GM19025 (cell line): ENCODE measurements around the gene NAA25.
"Not testable (repeated sequence)": the region's sequence is repeated elsewhere in the genome, so short reads cannot be mapped to it uniquely, and the experiment has no call there.

Source experiments
- ATAC-seq: cut with Tn5 transposase; IDR thresholded peaks from one replicate; pipeline ENCODE4 v1.9.1; 2021; ENCODE audit warnings: mild to moderate bottlenecking, low read depth, moderate library complexity; ENCODE audit not compliant: unreplicated experiment

NAA25 gene

DNA sequence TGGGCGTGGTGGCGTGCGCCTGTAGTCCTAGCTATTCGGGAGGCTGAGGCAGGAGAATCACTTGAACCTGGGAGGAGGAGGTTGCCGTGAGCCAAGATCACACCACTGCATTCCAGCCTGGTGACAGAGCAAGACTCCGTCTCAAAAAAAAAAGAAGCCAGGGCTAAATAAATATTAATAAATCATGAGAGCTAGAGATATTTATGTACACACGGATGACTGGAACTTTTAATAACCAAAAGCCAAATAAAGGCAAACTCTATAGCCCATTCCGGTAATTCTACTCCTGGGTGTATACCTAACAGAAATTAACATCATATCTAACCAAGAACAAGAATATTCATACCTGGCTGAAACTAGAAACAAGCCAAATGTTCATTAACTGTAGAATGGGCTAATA is 9.1 kb upstream of the NAA25 start:
- ATAC-seq: no peak

DNA sequence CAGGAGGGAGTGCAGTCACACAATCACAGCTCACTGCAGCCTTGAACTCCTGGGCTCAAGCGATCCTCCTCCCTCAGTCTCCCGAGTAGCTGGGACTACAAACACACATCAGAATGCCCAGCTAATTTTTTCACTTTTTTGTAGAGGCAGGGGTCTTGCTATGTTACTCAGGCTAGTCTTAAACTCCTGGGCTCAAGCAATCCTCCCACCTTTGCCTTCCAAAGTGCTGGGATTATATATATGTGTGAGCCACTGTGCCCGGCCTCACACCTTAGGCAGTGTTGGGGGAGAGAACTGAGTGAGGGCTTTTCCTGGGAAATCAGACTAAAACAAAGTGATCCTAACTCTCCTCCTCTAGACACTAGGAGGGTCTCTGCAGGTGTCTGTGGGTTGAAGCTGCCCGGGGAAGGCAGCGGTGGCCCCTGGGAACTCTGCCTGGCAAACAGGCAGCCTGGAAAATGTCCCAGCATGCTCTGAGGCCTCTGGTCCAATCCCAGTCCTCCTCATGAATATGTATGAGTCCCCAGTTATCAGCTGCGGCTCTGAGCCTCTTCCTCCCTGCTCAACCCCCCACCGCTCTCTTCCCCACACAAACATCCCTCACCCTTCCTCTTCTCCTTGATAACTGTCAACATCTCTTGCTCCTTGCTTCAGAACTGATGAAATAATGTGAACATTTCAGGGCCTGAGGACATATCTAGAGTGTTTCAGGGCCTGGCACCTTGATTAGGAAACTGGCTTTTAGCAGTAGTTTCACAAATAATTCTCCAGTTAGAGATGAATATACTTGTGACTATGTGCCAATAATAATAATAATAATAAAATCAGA is 7.9 kb upstream of the NAA25 start:
- ATAC-seq: no peak

DNA sequence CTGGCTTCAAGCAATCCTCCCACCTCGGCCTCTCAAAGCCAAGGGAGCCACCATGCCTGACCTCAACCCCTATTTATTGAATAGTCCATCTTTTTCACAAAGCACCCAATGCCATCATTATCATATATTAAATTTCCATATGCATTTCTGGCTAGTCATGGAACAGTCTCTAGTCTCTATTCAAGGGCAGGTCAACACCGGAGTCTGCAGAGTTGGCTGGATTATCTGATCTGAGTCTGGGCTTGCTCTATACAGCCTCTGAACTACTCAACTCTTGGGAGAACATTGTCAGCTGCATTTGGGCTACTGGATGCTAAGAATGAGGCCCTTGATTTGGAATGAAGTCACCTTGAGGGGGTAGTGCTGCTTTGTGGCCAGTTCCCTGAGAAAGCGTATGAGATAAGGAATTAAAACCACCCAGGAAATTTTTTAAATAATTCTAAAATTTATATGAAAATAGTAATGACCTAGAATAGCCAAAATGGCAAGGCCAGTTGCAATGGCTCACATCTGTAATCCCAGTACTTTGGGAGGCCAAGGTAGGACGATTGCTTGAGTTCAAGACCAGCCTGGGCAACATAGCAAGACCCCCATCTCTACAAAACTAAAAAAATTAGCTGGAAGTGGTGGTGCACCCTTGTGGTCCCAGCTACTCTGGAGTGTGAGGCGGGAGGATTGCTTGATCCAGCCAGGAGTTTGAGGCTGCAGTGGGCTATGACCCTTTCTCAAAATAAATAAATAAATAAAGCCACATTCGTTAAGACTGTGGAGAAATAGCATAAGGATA is 6.9 kb upstream of the NAA25 start:
- no peak for ATAC-seq

DNA sequence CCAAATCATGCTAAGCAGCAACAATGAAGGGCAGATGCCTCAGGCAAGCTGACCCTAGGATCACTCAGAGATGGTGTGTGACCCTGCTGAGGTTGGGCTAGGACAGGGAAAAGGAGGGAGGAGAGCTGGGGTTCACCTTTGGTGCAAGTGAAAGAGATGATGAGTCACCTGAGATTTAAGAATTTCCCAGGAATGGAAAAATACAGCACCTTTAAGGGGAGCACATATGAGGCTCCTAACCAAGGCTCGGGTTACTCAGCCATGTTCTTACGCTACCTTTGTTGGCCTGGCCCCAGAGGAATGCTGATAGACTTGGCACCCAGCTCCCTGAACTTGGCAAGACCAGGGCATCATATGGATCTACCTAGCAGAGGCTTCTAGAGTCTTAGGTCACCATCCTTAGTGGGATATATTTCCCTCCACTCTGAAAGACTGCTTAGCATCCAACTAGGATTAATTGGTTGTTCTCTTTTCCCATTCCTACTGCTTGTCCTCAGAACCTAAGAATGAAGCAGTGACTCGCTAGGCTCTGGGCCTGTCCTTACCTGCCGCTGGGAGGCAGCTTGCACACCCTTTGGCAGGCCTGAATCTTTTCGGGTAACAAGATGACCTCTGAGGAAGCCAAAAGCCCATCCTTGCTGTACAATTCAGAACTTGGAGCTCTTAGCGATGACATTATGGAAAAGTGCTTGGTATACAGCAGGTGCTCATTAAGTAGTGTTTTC is 4.0 kb upstream of the NAA25 start:
- no peak for ATAC-seq

DNA sequence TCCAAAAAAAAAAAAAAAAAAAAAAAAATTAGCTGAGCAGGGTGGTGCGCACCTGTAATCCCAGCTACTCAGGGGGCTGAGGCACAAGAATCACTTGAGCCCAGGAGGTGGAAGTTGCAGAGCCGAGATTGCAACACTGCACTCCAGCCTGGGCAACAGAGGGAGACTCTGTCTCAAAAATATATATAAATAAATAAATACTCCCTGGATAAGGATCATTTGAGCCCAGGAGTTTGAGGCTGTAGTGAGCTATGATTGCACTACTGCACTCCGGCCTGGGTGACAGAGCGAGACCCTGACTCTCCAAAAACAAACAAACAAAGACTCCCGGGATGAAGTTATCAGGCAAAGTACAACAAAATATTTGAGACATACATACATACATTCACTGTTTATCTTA is 3.3 kb upstream of the NAA25 start:
- no peak for ATAC-seq

DNA sequence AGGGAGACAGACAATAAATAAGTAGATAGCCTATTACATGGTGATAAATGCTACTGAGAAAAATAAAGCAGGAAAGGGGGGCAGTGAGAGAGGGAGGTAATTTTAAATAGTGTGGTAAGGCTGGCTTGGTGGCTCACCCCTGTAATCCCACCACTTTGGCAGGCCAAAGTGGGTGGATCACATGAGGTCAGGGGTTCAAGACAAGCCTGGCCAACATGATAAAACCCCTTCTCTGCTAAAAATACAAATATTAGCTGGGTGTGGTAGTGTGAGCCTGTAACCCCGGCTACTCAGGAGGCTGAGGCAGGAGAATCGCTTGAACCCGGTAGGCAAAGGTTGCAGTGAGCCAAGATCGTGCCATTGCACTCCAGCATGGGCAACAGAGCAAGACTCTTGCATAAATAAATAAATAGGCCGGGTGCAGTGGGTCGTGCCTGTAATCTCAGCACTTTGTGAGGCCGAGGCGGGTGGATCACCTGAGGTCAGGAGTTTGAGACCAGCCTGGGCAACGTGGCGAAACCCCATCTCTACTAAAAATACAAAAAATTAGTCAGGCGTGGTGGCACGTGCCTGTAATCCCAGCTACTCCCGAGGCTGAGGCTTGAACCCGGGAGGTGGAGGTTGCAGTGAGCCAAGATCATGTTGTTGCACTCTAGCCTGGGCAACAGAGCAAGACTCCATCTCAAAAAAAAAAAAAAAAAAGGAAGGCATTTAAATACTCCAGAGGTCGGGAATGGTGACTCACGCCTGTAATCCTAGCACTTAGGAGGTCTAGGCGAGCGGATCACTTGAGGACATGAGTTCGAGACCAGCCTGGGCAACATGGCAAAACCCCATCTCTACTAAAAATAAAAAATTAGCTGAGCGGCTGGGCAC is 2.4 kb upstream of the NAA25 start:
- not testable (repeated sequence) for ATAC-seq

DNA sequence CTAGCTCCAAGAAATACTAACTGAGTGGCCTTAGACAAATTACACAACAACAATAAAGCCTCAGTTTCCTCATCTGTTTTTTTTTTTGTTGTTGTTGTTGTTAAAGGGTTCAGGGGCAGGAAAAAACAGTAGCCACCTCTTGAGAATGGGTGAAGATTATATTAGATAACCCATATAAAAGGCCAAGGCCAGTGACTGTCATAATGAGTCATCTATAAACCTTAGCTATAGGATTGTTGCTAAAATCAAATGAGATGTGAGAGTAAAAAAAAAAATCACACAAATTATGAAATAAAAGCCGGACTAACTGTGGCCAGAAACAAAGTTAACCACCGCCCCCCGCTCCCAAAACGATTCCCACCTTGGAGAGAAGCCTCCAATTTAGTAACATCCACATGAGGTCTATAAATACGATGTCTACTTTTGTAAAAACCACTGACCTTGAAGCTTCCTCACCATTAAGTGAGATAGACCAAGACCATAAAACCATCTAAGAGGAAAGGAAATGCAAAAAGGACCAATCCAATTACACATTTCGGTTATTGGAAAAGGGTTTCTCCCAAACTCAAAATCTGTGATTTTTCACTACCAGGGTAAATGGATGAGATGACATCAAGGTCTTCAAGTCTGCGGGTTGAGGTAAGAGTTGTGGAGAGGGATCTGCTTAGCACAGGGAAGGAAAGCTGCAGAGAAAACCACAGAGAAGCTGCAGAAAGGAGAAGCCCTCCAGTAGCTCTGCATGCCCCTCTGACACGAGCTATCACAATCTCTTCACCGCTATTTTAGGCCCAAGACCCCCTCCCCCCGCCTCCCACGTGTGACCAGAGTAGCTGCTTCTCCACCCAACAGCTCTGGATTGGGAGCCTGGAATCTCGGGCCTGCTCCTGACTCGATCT is 1.0 kb downstream of the NAA25 start:
- no peak for ATAC-seq

DNA sequence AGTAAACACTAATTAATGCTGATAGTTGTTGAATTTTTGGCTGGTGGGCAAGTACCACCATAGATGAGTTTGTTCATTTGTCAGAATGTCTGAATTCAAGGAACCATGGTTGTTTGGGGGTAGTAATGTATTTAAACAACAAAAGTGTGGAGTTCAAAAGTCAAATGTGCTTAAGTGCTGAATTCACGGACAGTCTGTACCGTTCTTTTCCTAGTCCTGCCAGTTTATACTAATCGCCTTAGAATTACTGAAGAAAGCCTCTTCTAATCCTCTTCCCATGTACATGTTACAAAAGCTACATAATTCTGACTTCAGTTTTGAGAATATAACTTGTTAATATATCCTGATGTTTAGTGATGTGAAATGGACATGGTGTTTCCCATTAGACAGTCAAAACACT is 2.7 kb downstream of the NAA25 start:
- ATAC-seq: no peak

DNA sequence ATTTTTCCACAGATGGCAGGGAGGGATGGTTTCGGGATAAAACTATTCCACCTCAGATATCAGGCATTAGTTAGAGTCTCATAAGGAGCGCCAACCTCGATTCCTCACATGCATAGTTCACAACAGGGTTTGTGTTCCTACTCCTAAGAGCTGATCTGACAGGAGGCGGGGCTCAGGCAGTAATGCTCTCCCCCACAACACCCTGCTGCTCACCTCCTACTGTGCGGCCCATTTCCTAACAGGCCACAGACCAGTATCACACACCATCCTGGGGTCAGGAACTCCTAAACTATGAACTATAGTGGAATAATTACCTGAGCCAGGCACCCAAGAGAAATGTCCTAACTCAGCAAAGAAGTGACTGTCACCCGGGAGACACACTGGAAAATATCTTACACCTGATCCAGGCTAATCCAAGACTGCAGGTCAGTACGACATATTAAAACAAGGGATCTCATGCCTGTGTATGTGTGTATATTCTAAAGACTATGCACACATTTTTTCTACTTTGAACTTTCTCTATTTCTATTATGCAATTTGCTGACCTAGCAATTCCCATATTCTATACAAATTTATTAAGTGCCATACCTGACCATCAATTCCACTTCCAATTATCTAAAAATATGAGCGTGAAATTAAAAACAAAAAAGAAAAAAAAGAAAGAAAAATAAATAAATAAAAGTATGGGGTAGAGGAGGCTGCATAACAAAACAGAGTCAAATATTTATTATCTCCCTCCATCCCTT is 4.7 kb downstream of the NAA25 start:
- ATAC-seq: no peak

DNA sequence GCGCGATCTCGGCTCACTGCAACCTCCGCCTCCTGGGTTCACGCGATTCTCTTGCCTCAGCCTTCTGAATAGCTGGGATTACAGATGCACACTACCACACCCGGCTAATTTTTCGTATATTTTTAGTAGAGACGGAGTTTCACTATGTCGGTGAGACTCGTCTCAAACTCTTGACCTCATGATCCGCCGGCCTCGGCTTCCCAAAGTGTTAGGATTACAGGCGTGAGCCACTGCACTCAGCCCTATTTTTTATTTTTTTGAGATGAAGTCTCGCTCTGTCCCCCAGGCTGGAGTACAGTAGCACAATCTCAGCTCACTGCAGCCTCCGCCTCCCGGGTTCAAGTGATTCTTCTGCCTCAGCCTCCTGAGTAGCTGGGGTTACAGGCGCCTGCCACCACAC is 5.8 kb downstream of the NAA25 start:
- ATAC-seq: not testable (repeated sequence)

DNA sequence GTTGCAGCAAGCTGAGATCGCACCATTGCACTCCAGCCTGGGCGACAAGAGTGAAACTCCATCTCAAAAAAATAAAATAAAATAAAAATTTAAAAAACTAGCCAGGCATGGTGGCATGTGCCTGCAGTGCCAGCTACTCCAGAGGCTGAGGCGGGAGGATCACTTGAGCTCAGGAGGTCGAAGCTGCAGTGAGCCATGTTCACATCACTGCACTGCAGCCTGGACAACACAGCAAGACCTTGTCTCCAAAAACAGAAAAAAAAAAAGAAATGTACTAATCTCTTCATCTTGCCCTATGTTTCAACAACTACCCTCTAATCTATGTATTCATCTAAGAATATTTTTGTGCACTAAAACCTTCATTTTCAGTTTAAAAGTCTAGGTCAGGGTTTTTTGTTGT is 6.5 kb downstream of the NAA25 start:
- ATAC-seq: no peak

DNA sequence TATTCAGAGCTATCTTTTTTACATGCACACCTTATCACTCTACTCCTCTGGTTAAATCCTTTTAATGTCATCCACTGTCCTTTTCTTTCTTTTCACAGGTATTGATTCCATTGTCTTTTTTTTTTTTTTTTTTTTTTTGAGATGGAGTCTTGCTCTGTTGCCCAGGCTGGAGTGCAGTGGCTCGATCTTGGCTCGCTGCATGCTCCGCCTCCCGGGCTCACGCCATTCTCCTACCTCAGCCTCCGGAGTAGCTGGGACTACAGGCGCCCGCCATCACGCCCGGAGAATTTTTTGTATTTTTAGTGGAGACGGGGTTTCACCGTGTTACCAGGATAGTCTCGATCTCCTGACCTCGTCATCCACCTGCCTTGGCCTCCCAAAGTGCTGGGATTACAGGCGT is 8.1 kb downstream of the NAA25 start:
- not testable (repeated sequence) for ATAC-seq

DNA sequence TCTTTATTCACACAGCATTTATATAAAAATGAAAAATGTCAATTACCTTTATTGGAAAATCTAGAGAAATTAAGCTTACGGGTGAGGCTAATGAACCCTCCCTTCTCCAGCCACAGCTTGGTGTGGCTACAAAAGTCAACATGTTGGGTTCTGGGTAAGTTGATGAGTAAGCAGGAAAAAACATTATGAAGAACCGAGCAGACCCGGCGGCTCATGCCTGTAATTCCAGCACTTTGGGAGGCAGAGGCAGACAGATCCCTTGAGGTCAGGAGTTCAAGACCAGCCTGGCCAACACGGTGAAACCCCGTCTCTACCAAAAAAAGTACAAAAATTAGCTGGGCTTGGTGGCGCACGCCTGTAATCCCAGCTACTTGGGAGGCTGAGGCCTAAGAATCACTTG is 10.9 kb downstream of the NAA25 start:
- ATAC-seq: no peak

DNA sequence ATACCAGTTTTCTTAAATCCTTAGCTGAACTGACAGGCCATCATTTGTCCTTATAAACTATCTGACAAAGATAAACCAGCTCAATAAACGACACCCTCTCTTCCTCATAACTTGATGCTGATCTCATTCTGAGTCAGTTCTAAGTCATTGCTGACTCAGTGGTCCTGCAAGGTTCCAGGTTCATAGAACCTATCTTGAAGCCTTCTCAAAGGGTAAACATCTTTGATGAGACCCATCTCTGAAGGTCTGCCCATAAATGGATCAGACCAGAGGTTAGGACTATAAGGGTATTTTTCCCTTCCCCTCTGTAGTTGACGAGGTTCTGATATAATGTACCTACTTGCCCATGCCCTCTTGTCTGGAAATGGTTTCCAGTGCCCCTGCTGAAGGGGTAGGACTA is 11.9 kb downstream of the NAA25 start:
- ATAC-seq: no peak

DNA sequence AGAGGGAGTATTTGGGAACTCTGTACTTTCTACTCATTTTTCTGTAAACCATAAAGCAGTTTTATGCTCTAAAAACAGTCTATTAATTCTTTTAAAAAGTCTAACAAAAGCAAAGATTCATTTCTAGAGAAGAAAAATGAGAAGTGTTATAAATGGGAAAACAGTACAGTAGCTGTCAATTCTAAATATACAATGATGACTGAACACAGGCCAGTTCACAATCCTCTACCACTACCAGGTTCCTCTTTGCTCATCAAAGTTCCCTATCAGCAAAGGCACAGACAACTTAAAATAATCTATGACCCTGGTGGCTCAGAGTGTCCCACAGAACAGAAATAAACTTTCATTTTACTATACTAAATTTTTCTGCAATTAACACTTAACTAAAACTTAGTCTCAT is 12.5 kb downstream of the NAA25 start:
- no peak for ATAC-seq

DNA sequence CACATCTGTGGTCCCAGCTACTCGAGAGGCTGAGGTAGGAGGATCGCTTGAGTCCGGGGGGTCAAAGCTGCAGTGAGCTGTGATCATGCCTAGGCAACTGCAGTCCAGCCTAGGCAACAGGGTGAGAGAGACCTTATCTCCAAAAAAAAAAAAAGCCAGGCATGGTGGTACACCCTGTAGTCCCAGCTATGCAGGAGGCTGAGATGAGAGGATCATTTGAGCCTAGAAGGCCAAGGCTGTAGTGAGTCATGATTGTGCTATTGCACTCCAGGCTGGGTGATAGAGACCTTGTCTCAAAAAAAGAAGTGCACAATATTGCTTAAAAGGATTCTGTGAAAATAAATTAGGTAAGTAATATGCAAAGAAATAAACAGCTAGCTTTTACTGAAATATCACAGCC is 17.0 kb downstream of the NAA25 start:
- no peak for ATAC-seq

DNA sequence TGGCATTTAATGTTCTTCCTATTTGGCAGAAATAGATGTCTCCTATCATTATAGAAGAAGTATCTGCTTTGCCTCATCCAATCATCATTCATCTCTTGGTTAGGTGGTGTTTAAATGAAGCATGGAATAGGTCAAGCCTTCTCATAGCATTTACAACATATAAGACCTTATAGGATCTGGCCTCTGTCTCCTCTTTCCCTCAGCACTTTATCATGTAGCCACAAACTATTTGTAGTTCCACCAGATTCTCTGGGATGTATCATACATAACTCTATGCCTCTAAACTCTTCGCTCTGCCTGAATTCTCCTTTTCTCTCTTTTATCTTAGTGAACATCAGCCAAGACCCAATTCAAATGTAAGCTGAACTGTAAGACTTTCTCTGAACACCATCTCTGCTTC is 20.7 kb downstream of the NAA25 start:
- ATAC-seq: no peak

DNA sequence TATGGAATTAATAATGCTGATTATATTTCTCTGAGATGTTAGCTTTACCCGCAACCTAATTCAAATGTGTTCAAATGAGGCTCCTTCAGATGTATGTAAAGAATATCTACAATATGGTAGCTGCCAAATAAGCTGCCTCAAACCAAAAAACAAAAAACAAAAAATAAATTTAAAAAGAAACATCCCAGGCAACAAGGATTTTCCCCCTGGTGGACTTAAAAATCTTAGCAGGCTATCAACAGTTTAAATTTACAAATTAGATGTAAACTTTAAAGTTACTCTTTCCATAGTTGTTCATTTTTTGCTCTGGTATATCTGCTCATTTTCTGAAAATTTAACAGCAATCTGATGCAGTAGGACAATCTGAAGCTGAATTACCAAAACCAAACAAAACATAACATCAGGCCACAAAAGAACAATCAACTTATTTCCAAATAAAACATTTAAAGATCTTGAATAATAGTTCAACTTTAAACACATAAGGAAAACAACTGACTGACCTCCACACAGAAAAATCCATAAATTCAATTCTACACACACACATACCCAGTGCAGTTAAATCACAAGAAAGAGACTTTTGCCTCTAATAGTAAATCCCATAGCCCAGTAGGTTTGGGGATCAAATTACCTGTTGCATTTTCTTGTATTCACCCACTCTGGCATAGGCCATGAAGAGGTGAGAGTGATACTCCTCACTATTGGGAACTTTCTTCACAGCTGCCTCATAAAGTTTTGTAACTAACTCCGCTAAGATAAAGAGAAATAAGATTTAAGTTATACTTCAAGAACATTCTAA is 21.3 kb downstream of the NAA25 start:
- ATAC-seq: no peak
